PC-9 (cell line): ENCODE results near the gene UBE2Q2. TPM values are rescaled to one million over a fixed set of nuclear protein-coding genes. Genes with fewer than 3 reads are reported as not detected.

ENCODE experiments used
- BruUV-seq: library from RNA; stranded (reverse); fragments of 400-500 nt; replicated peaks from 2 replicates; lab custom pipeline; 2021; lab: Mats Ljungman, UMichigan
- CTCF ChIA-PET: fragments of 300-600 bp; sonication (Branson Sonifier 250); formaldehyde crosslinking; loops from one replicate; lab custom pipeline; 2022; ENCODE audit warnings: antibody characterized with exemption; lab: Charles Lee
- POLR2A ChIA-PET: fragments of 300-600 bp; sonication (Branson Sonifier 250); formaldehyde crosslinking; loops from one replicate; lab custom pipeline; 2022; ENCODE audit warnings: antibody characterized with exemption; ENCODE audit not compliant: unreplicated experiment; lab: Charles Lee
- DNase-seq, 2 experiments: peaks; one replicate each; pipeline versions ENCODE4 v3.0.0 to v3.0.0-alpha.2; 2015 to 2022; ENCODE audit warnings: mixed read lengths in 1 of 2
- H2AFZ ChIP-seq: fragments of 200-600 bp; sonication (generic); 2 replicates; pipeline ENCODE4 v1.8.1; 2017; ENCODE audit warnings: antibody characterized with exemption
- H3F3A ChIP-seq: fragments of 200-600 bp; sonication (generic); 2 replicates; pipeline ENCODE4 v1.8.1; 2017; ENCODE audit warnings: antibody characterized with exemption, mild to moderate bottlenecking, low read depth; ENCODE audit not compliant: insufficient read depth
- H3K27ac ChIP-seq: fragments of 200-600 bp; sonication (generic); 2 replicates; pipeline ENCODE4 v1.6.1; 2016; ENCODE audit warnings: mixed run types
- H3K27me3 ChIP-seq: fragments of 200-600 bp; sonication (generic); 2 replicates; pipeline ENCODE4 v1.6.1; 2016; ENCODE audit warnings: low read depth, mixed run types; ENCODE audit not compliant: insufficient read depth
- H3K36me3 ChIP-seq: fragments of 200-600 bp; sonication (generic); 2 replicates; pipeline ENCODE4 v1.6.1; 2016; ENCODE audit warnings: low read depth, mixed run types
- H3K4me1 ChIP-seq: fragments of 200-600 bp; sonication (generic); replicated peaks from 2 replicates; pipeline ENCODE4 v1.6.1; 2016; ENCODE audit warnings: mixed run types; ENCODE audit not compliant: insufficient read depth
- H3K4me2 ChIP-seq: fragments of 200-600 bp; sonication (generic); 2 replicates; pipeline ENCODE4 v1.6.1; 2017; ENCODE audit warnings: mixed run types
- H3K4me3 ChIP-seq: fragments of 200-600 bp; sonication (generic); 2 replicates; pipeline ENCODE4 v1.6.1; 2016; ENCODE audit warnings: mixed run types
- H3K79me2 ChIP-seq: fragments of 200-600 bp; sonication (generic); 2 replicates; pipeline ENCODE4 v1.6.1; 2017; ENCODE audit warnings: low read depth, mixed run types
- H3K9me2 ChIP-seq: fragments of 200-600 bp; sonication (generic); 2 replicates; pipeline ENCODE4 v1.8.1; 2017; ENCODE audit warnings: mild to moderate bottlenecking; ENCODE audit not compliant: insufficient read depth
- H3K9me3 ChIP-seq: fragments of 200-600 bp; sonication (generic); 2 replicates; pipeline ENCODE4 v1.8.1; 2016; ENCODE audit warnings: low read depth; ENCODE audit not compliant: insufficient read depth
- H4K20me1 ChIP-seq: fragments of 200-600 bp; sonication (generic); 2 replicates; pipeline ENCODE4 v1.8.1; 2017; ENCODE audit not compliant: insufficient read depth
- CTCF ChIP-seq: fragments of 200-600 bp; sonication (generic); conservative IDR thresholded peaks from 2 replicates; pipeline ENCODE4 v1.6.1; 2017; ENCODE audit warnings: mixed run types, antibody characterized with exemption, mild to moderate bottlenecking, moderate library complexity
- EZH2 ChIP-seq: fragments of 200-600 bp; sonication (generic); IDR thresholded peaks from 2 replicates; pipeline ENCODE4 v1.8.0; 2017; ENCODE audit warnings: antibody characterized with exemption, low read depth
- intact Hi-C: fragments of 100-400 bp; cut with micrococcal nuclease; formaldehyde crosslinking; loops from one replicate; pipeline ENCODE4 v1.10.0; 2022; ENCODE audit not compliant: unreplicated experiment
- total RNA-seq: library from RNA; stranded (reverse); gene quantifications from 2 replicates; pipeline ENCODE4 v1.2.3, GENCODE V29; 2021

Gene UBE2Q2
- total RNA-seq, 1 experiment from 2014 or later: 15.6 TPM

- Histone ChIP-seq H3K9me2 (no peaks in the 10 kb centered on the region), H4K20me1 (no peaks in the 10 kb centered on the region), H3K4me3 (no peak overlapping the region), H3K4me1 (no peaks in the 10 kb centered on the region), H3K27me3 (no peaks in the 10 kb centered on the region), H3K79me2 (no peaks in the 10 kb centered on the region), H3F3A (no peaks in the 10 kb centered on the region; the same call in 1 of the 2 replicates), H2AFZ (no peak overlapping the region), H3K9me3 (no peaks in the 10 kb centered on the region), H3K27ac (no peak overlapping the region), H3K4me2 (no peak overlapping the region), H3K36me3 (no peaks in the 10 kb centered on the region)
- no peak for DNase-seq
- POLR2A ChIA-PET: no interaction called here
- BruUV-seq: no TSS peak
- TF ChIP-seq CTCF (no peak), EZH2 (no peak)
- intact Hi-C loops: no loop called here
- CTCF ChIA-PET: no interaction called here
Measured at GRCh38 chr15:75948761-75949296, 105.6 kb downstream of the UBE2Q2 start.

Other genes with a start within 250 kb of the UBE2Q2 start
- 37.6 and 40.0 TPM in 2 replicates for gene SNUPN, start 217.7 kb upstream of the UBE2Q2 start, total RNA-seq
- gene IMP3, start 203.2 kb upstream of the UBE2Q2 start, total RNA-seq: 45.4 and 53.0 TPM in 2 replicates
- gene SNX33, start 195.5 kb upstream of the UBE2Q2 start, total RNA-seq: 27.8 and 27.9 TPM in 2 replicates
- gene CSPG4, start 130.6 kb upstream of the UBE2Q2 start, total RNA-seq: 2.4 and 2.6 TPM in 2 replicates
- 37.5 and 47.9 TPM in 2 replicates for gene FBXO22, start 60.4 kb downstream of the UBE2Q2 start, total RNA-seq
- gene NRG4, start 169.0 kb downstream of the UBE2Q2 start, total RNA-seq: 5.2 and 11.3 TPM in 2 replicates
- 0.38 and 0.41 TPM in 2 replicates for gene TMEM266, start 216.5 kb downstream of the UBE2Q2 start, total RNA-seq